HG03159 (cell line): ENCODE measurements around the gene PLN.
A peak's percentile ranks its signal among the peaks of the same experiment; 100 is the strongest.

ENCODE experiments used
- ATAC-seq: cut with Tn5 transposase; IDR thresholded peaks from one replicate; pipeline ENCODE4 v1.9.1; 2021; ENCODE audit warnings: mild to moderate bottlenecking, moderate library complexity; ENCODE audit not compliant: unreplicated experiment

PLN gene

GRCh38 chr6:118536478-118536877 is 11.6 kb upstream of the PLN start:
- ATAC-seq = no peak

- ATAC-seq = no peak
These were observed 10.5 kb upstream of the PLN start for GRCh38 chr6:118537574-118537973.

DNA sequence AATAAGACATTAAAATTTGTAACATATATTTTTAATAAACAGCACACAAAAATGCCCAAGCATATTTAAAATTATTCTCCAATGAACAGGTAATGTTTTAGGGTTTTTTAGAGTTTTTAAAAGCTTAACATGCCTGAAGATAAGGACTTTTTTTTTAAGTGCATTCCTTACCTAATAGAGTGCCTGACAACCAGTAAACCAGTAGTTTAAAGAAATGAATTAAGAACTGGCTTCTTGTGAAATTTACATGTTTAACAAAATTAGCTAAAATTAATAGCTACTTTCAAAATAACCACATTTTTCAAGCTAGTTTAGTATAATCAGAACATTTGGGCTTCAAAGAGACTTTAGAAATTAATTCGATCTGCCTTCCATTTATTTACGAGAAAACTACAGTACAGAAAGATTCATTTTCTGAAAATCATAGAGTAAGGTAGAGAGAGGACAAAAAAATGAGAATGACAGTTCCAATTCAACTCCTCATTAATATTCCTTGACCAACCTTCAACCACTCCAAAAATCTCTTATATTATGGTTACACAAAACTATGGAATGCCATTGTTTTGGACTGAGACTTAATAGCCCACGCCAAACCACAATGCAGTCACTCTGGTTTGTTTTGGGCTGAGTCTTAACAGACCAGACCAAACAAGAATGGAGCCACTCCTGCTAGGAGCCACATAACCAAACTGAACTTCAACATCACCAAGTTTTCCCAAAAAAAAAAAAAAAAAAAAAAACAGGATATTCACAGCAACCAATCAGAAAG is 5.7 kb upstream of the PLN start:
- ATAC-seq = no peak

- ATAC-seq = no peak
These were observed 4.0 kb upstream of the PLN start for GRCh38 chr6:118544105-118544504.

DNA sequence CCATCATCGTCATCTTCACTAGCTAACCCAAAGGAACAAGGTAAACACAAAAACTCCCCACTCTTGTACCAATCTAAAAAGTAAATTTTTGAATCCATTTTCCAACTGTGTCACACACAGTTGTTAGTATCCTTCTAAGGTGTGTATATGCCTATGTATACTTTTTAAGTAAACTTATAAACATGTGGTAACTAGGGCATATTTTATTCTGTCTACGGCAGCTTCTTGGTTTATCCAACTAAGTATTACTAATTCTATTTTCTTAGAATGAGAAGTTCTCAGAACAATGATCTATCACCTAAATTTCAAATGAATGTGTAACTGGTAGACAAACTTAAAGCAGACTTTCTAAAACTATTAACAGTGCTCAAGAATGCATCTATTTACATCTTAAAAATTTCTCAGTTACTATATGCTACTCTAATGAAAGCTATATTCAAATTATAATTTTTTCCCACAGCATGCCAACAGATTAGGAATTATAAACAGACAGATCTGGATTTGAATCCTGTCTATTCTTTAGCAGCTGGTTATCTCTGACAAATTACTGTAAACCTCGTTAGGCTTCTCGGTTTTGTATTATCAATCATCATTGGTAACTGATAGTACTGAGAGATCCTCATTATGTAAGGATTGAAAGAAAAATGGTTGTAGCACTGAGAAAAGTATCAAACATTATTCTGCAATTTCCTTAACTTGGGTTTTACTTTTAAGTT is 1.8 kb upstream of the PLN start:
- ATAC-seq = no peak

DNA sequence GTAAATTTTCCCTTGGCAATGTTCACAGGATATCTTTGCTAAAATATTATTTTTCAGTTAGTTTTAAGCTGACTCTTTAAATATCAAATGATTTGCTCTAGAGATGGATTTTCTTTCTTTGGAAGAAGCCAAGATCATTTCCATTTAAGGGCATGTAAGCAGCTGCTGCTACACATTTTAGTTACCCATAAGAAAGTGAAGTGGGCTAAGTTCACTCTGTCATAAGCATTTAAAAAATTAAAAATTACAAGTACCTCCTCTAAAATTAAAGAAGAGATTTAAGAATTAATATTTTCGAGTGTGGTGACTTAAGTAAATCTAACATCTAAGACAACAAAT is 1.2 kb upstream of the PLN start:
- ATAC-seq = no peak

- no peak for ATAC-seq
These were observed 517 bp downstream of the PLN start for GRCh38 chr6:118548613-118549012.

DNA sequence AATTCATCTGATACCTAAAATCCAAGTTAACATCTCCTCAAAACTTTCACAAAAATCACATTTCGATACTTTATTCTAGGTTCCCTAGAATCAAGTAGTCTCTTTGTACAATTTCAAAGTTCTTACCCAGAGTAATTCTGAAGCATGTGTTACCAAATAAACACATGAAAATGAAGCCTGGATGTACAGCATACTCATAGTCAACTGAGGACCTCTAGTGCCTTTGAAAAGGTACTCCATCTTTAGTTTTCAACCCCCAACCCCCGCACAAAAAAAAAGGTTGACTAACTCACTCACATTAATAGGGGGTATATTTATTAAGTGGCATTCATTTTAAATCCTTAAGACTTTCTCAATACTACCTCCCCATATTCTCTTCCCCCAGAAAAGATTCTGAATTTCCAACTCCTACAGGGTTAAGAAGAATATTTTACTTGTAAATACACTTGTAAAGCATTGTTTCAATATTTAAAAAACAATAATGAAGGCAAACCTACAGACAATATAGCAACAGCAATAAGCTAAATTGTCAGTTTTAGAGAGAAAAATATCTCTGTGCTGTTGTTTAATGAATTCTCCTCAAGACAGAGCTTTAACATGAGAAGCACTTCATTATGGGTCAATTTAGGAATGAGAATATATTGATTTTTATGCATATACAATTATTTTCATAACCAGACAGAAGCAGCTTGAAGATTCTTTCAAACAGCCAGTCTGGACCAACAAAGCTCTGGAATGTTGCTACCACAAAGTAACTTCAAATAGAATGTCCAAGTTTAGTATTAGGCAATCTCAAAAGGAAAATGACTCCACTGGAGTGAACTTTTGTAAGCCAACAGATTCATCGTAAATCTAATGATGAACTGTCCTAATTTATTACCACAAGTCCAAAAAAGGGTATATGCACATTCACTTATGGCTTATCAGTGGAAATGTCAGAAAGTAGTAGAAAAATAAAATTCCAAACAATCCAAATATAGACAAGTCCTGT is 3.3 kb downstream of the PLN start:
- peak; percentile 95 for ATAC-seq

GRCh38 chr6:118553132-118553531 is 5.0 kb downstream of the PLN start:
- ATAC-seq = no peak

DNA sequence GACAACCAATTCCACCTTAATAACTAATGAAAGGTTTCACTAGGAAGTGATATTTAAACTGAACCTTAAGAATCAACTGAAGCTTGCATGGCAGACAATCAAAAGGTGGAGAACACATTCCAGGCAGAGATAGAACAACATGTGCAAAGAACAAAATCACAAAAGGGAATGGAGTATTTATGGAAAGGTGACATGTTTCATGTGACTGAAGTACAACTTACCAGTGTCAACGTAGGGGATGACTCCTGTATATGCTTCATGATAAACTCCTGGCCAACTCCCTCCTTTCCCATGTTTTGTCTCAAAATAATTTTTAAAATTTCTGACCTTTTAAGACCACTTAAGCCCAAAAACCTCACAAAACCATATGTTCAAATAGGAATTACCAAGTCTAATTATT is 6.6 kb downstream of the PLN start:
- no peak for ATAC-seq

DNA sequence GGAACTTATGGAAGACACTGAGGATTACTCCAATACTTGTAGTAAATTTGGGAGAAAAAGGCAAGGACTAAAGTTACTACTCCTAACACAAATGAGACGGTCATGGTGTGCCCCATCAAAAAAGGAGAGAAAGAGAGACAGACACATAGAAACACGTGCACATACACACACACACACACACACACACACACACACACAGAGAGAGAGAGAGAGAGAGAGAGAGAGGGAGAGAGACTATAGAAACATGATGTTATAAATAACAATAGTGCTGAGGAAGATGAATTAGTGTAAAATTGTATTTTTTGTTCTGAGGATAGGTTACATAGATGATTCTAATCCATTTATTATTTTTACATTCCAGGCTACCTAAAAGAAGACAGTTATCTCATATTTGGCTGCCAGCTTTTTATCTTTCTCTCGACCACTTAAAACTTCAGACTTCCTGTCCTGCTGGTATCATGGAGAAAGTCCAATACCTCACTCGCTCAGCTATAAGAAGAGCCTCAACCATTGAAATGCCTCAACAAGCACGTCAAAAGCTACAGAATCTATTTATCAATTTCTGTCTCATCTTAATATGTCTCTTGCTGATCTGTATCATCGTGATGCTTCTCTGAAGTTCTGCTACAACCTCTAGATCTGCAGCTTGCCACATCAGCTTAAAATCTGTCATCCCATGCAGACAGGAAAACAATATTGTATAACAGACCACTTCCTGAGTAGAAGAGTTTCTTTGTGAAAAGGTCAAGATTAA is 10.5 kb downstream of the PLN start:
- ATAC-seq = no peak

DNA sequence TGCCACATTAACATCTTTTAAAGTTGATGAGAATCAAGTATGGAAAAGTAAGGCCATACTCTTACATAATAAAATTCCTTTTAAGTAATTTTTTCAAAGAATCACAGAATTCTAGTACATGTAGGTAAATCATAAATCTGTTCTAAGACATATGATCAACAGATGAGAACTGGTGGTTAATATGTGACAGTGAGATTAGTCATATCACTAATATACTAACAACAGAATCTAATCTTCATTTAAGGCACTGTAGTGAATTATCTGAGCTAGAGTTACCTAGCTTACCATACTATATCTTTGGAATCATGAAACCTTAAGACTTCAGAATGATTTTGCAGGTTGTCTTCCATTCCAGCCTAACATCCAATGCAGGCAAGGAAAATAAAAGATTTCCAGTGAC is 11.6 kb downstream of the PLN start:
- peak; percentile 77 for ATAC-seq

DNA sequence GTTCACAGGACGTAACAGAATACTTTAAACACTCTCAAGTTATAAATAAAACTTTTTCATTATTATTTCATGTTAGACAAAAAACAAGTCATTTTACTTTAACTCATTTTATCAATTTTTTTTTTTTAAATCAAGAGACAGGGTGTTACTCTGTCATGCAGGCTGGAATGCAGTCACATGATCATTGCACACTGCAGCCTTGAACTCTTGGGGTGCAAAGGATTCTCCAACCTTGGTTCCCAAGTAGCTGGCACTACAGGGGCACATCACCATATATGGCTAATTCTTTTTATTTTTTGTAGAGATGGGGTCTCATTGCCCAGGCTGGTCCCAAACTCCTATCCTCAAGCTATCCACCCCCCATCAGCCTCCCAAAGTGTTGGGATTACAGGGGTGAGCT is 14.2 kb downstream of the PLN start:
- no peak for ATAC-seq

GRCh38 chr6:118562959-118563358 is 14.9 kb downstream of the PLN start:
- ATAC-seq = no peak

GRCh38 chr6:118565311-118565960 is 17.3 kb downstream of the PLN start:
- peak; percentile 99 for ATAC-seq

DNA sequence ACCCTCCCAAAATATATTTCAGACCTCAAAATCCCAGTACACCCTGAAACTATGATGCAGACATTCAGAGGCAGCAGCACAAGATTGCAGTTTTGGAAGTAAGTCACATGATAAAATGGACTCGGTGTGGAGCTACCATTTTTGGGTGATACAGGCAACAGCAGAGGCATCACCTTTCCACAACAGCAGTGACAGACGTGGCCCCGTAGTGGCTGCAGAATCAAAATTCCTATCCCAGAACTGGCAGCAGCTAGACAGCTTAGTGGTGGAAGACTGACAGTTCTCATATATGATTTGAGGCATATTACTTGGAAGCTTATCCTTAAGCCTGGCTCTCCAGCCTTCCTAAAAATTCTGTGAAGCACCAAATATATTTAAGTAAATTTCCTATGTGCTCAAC is 19.9 kb downstream of the PLN start:
- ATAC-seq = no peak

DNA sequence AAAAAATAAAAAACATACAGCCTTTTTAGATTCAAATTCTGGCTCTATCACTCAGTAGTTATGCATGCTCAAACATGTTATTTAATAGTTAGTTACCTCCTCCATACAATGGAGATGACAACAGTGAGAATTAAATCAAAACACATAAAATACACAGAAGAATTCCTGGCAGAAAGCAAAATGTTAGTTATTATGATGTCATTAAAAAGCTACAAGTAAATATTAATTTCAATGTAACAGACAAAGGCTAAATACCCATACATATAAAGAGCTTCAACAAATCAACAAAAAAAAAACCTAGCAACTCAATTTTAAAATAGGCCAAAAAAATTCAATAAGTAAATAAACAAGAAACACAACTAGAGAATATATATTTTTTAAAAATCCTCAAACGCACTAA is 21.4 kb downstream of the PLN start:
- ATAC-seq = no peak

- no peak for ATAC-seq
These were observed 23.0 kb downstream of the PLN start for GRCh38 chr6:118571121-118571520.

DNA sequence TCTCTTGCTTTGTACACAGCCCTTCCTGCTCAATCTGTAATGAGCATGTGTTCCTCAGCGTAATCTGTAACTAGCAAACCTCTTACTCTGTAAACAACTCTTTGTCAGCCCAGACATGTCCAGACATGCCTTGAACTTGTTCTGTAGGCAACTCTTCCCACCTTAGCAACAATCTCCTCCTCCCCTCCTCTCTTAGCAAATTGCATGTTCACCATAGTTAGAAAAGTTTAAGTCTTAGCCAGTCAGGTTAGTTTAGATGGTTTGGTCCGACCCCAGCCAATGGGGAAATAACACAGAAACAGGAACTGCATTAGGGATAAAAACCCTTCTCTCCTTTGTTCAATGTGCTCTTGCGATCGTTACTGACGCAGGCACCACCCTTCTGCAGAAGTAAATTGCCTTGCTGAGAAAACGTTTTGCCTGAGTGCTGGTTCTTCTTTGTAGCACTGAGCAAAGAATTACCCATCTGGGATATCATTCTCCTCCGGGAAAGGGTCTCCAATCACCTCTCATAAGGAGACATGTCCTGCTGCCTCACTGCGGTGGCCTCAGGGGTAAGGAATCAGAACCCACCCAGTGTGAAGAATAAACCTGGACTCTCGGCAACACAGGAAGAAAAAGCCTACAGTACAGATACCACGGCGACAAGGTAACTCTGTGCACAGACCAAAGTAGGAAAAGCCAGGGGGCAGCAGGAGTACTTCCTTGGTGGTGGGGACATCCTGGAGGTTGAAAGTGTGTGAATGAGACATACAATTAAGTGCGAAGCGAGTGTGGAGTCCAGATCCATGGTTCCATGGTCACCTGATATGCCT is 26.2 kb downstream of the PLN start:
- no peak for ATAC-seq
